K562 (cell line): ENCODE data around the gene P2RY8. TPM values are rescaled to one million over a fixed set of nuclear protein-coding genes. Genes with fewer than 3 reads are reported as not detected.

ENCODE experiments used
- ATAC-seq: fragments of 200-7000 bp; cut with Tn5 transposase; 3 replicates; pipeline ENCODE4 v1.9.1; 2020; ENCODE audit warnings: moderate library complexity
- BruUV-seq: library from RNA; stranded (reverse); fragments of 400-500 nt; replicated peaks from 2 replicates; lab custom pipeline; 2021; lab: Mats Ljungman, UMichigan
- CTCF ChIA-PET: fragments of 300-600 bp; formaldehyde crosslinking; extraction: SDS; loops from one replicate; lab custom pipeline; 2021; ENCODE audit warnings: low intra/inter-chr PET ratio; lab: Yijun Ruan, JAX
- POLR2A ChIA-PET: fragments of 300-600, 350-650 bp; sonication (Branson Sonifier 250); formaldehyde crosslinking; extraction: SDS; loops from one replicate; lab custom pipeline; 2021; ENCODE audit warnings: antibody characterized with exemption, inconsistent platforms; lab: Yijun Ruan, JAX
- DNase-seq, 4 experiments: peaks; one replicate each; pipeline versions ENCODE4 v3.0.0 to v3.0.0-alpha.2; 2011 to 2018; ENCODE audit warnings: low spot score in 3 of 4, mixed read lengths in 3 of 4; ENCODE audit errors: extremely low read depth in 1 of 4
- FAIRE-seq: peaks from 2 replicates; lab custom pipeline; 2011; peaks lifted over from hg19 to GRCh38; lab: Jason Lieb, UNC
- H2AFZ ChIP-seq: 2 replicates; pipeline ENCODE4 v1.6.0; 2011; ENCODE audit warnings: low read depth, low read length, control low read depth, inconsistent platforms
- H3K27ac ChIP-seq: fragments of 200-600 bp; 3 replicates; pipeline ENCODE4 v1.8.0; 2011; ENCODE audit warnings: low read depth, mild to moderate bottlenecking, control low read depth, inconsistent platforms, low read length, moderate library complexity, mixed read lengths; ENCODE audit errors: extremely low read depth
- H3K27me3 ChIP-seq, 2 experiments: fragments of 300-600 bp in 1 of 2; 2 replicates in 1 of 2; 3 replicates in 1 of 2; pipeline versions ENCODE4 v1.6.0 to v1.8.0; 2011; ENCODE audit warnings: inconsistent platforms in 2 of 2, low read length in 2 of 2, mild to moderate bottlenecking in 1 of 2, mixed read lengths in 1 of 2, moderate library complexity in 1 of 2; ENCODE audit not compliant: control insufficient read depth in 2 of 2, insufficient read depth in 2 of 2
- H3K36me3 ChIP-seq: fragments of 300-600 bp; 3 replicates; pipeline ENCODE4 v1.8.0; 2011; ENCODE audit warnings: mild to moderate bottlenecking, low read length, inconsistent platforms; ENCODE audit not compliant: control insufficient read depth, insufficient read depth
- H3K4me1 ChIP-seq, 2 experiments: fragments of 200-600 bp in 1 of 2; replicated peaks in 1 of 2; 2 replicates in 1 of 2; 3 replicates in 1 of 2; pipeline versions ENCODE4 v1.5.1 to v1.8.0; 2011; ENCODE audit warnings: inconsistent platforms in 2 of 2, low read length in 2 of 2, mild to moderate bottlenecking in 1 of 2, mixed read lengths in 1 of 2, moderate library complexity in 1 of 2; ENCODE audit not compliant: control insufficient read depth in 2 of 2, insufficient read depth in 2 of 2
- H3K4me2 ChIP-seq: 2 replicates; pipeline ENCODE4 v1.6.1; 2011; ENCODE audit warnings: low read length, control low read depth, inconsistent platforms, mixed read lengths; ENCODE audit not compliant: insufficient read depth
- H3K4me3 ChIP-seq: fragments of 200-600 bp; sonication (generic), shearing (Covaris generic); 2 replicates; pipeline ENCODE4 v1.5.1; 2016; ENCODE audit warnings: control low read depth, inconsistent platforms
- H3K79me2 ChIP-seq: fragments of 200-600 bp; 3 replicates; pipeline ENCODE4 v1.8.0; 2011; ENCODE audit warnings: low read length, inconsistent platforms; ENCODE audit not compliant: control insufficient read depth, insufficient read depth
- H3K9ac ChIP-seq, 2 experiments: 2 replicates each; pipeline versions ENCODE4 v1.6.0 to v1.6.1; 2011; ENCODE audit warnings: low read depth in 2 of 2, low read length in 2 of 2, control low read depth in 1 of 2, inconsistent platforms in 1 of 2, mild to moderate bottlenecking in 1 of 2, mixed read lengths in 1 of 2; ENCODE audit not compliant: insufficient read depth in 1 of 2
- H3K9me1 ChIP-seq: one replicate; pipeline ENCODE4 v1.6.0; 2011; ENCODE audit warnings: inconsistent platforms, mild to moderate bottlenecking, low read length, moderate library complexity; ENCODE audit not compliant: control insufficient read depth, insufficient read depth
- H3K9me3 ChIP-seq: replicated peaks from 2 replicates; pipeline ENCODE4 v1.5.1; 2011; ENCODE audit warnings: low read depth, low read length, inconsistent platforms; ENCODE audit not compliant: control insufficient read depth, insufficient read depth
- H4K20me1 ChIP-seq: replicated peaks from 2 replicates; pipeline ENCODE4 v1.6.1; 2011; ENCODE audit warnings: low read length, inconsistent platforms, mixed read lengths; ENCODE audit not compliant: control insufficient read depth, insufficient read depth
- ARNT ChIP-seq, 2 experiments: fragments of 450-650 bp; IDR thresholded peaks; 2 replicates each; pipeline ENCODE4 v1.6.1; 2016; ENCODE audit warnings: mild to moderate bottlenecking in 1 of 2
- EP300 ChIP-seq: IDR thresholded peaks from 2 replicates; pipeline ENCODE4 v1.6.1; 2012; ENCODE audit warnings: low read length, improper control_type of control experiment
- FOSL1 ChIP-seq: fragments of 200-800 bp; sonication (Bioruptor generic); conservative IDR thresholded peaks from 2 replicates; pipeline ENCODE4 v1.6.1; 2016; ENCODE audit warnings: missing genetic modification characterization, missing compliant biosample characterization
- SP1 ChIP-seq: sonication (generic); formaldehyde crosslinking; IDR thresholded peaks from 2 replicates; pipeline ENCODE4 v1.8.1; 2022; ENCODE audit warnings: mild to moderate bottlenecking, missing genetic modification reagents
- TAF9B ChIP-seq: fragments of 450-650 bp; IDR thresholded peaks from 2 replicates; pipeline ENCODE4 v1.6.1; 2018; ENCODE audit warnings: mild to moderate bottlenecking; ENCODE audit not compliant: partially characterized antibody
- ZNF609 ChIP-seq: sonication (generic); formaldehyde crosslinking; IDR thresholded peaks from 2 replicates; pipeline ENCODE4 v1.8.1; 2023; ENCODE audit warnings: missing genetic modification reagents, mild to moderate bottlenecking, borderline replicate concordance
- ZNF655 ChIP-seq: fragments of 250-450 bp; sonication (Bioruptor Pico); IDR thresholded peaks from 2 replicates; pipeline ENCODE4 v1.5.0; 2021
- WGBS: fragments of 100-300 bp; shearing (Covaris generic); methylation state at CpG from one replicate; pipeline ENCODE4 v1.1.6; 2016; ENCODE audit warnings: low coverage, mixed read lengths; ENCODE audit not compliant: insufficient coverage; ENCODE audit errors: missing lambda C conversion rate; 5-methylcytosine and 5-hydroxymethylcytosine counted together
- in situ Hi-C: fragments of 300-500 bp; cut with MboI; formaldehyde crosslinking; loops from 4 replicates; pipeline ENCODE4 v1.15.0; 2018; ENCODE audit warnings: inconsistent platforms, mixed read lengths
- intact Hi-C: fragments of 100-400 bp; cut with micrococcal nuclease; formaldehyde crosslinking; loops from 2 replicates; pipeline ENCODE4 v1.14.2; 2022
- polyA plus RNA-seq, 8 experiments: library from polyadenylated mRNA; depleted of rRNA in 4 of 8; stranded (reverse) in 5 of 8; unstranded in 3 of 8; fragments of >200 nt; fragmentation: Nextera tagmentation in 2 of 8; fragmentation: Illumina TruSeq in 1 of 8; extraction: Ambion mirVana in 2 of 8; extraction: Trizol in 1 of 8; gene quantifications; 2 replicates each; pipeline versions ENCODE4 v1.2.1 to v1.2.3, GENCODE V29; 2011 to 2014; ENCODE audit warnings: inconsistent platforms in 1 of 8, missing spikeins in 1 of 8
- total RNA-seq, 7 experiments: library from RNA; depleted of rRNA in 6 of 7; stranded (reverse); fragments of >200 nt in 6 of 7; fragmentation: Illumina TruSeq in 2 of 7; extraction: Trizol in 2 of 7; gene quantifications; 2 replicates each; pipeline versions ENCODE4 v1.2.1 to v1.2.3, GENCODE V29; 2011 to 2021; ENCODE audit warnings: low replicate concordance in 1 of 7

Gene P2RY8
- total and polyA plus RNA-seq, 9 of the 15 experiments (the other 6 are each of a cell fraction or from before 2014, with no cell fraction given): 0.04 to 0.69 (median 0.08) TPM; not detected in 3

GRCh38 chrX:1440506-1440905, 96.5 kb downstream of the P2RY8 start:
- intact Hi-C loops (no loop called here), in situ Hi-C loops (no loop called here)
- POLR2A ChIA-PET: no interaction called here
- no peaks in the 10 kb centered on the region; a peak in 1 of 5 replicates for H3K4me1 ChIP-seq
- no peaks in the 10 kb centered on the region for H3K79me2 ChIP-seq
- BruUV-seq: no TSS peak
- CTCF ChIA-PET: no interaction called here
- H3K36me3 ChIP-seq: peaks cover 14% of the 10 kb centered on the region; the same call in 1 of the 3 replicates
- no peaks in the 10 kb centered on the region; the same call in 1 of the 2 replicates for H3K9me3 ChIP-seq
- 100% methylated on average over 6 of the region's 6 CpGs for WGBS
- H3K9ac ChIP-seq: no peak overlapping the region
- H3K27me3 ChIP-seq: no peaks in the 10 kb centered on the region
- no peak for DNase-seq
- H3K9me1 ChIP-seq: no peaks in the 10 kb centered on the region
- no peak for ATAC-seq
- TF ChIP-seq FOSL1 (tag): no peak
- no peak for TF ChIP-seq SP1
- no peak for TF ChIP-seq ARNT (IDR thresholded peaks at IDR 0.05)
- TF ChIP-seq TAF9B: no peak
- TF ChIP-seq ZNF609: no peak
- TF ChIP-seq ZNF655 (CRISPR knock-in tag): no peak
- TF ChIP-seq EP300: no peak
- FAIRE-seq: no peak
- H3K4me3 ChIP-seq: no peak overlapping the region
- no peak overlapping the region for H2AFZ ChIP-seq
- H3K27ac ChIP-seq: no peak overlapping the region
- no peak overlapping the region for H3K4me2 ChIP-seq
- no peaks in the 10 kb centered on the region for H4K20me1 ChIP-seq
